Hindlimb muscle (tissue), 1 donor: ENCODE data around the gene PLPP3. TPM values are rescaled to one million over a fixed set of nuclear protein-coding genes. Genes with fewer than 3 reads are reported as not detected.

Experiments
- DNase-seq: peaks from one replicate; pipeline ENCODE4 v3.0.0-alpha.2; 2013
- polyA plus RNA-seq: library from polyadenylated mRNA; unstranded; fragments of 120-200 nt; gene quantifications from one replicate; pipeline ENCODE4 v1.2.1, GENCODE V29; 2013; ENCODE audit not compliant: insufficient read length

PLPP3 gene
- polyA plus RNA-seq, 1 donor: 127 TPM

DNA sequence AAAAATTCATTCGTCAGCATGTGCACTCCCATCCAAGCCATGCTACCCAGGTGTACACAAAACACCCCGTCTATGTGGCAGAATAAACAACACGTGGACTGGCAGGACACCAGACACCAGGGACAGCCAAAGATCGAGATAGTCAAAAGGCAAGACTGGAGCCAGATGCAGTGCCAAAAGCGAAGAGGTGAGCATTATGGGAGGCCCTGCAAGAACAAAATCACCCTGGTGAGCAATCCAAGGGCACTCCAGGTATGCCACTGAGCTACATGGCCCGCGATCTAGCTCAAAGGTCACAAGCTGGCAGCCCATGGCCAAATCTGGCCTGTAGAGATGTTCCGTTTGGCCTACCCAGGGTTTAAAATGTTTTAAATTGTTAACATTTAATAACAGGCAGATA lies 33.7 kb downstream of the PLPP3 start:
- no peak for DNase-seq

DNA sequence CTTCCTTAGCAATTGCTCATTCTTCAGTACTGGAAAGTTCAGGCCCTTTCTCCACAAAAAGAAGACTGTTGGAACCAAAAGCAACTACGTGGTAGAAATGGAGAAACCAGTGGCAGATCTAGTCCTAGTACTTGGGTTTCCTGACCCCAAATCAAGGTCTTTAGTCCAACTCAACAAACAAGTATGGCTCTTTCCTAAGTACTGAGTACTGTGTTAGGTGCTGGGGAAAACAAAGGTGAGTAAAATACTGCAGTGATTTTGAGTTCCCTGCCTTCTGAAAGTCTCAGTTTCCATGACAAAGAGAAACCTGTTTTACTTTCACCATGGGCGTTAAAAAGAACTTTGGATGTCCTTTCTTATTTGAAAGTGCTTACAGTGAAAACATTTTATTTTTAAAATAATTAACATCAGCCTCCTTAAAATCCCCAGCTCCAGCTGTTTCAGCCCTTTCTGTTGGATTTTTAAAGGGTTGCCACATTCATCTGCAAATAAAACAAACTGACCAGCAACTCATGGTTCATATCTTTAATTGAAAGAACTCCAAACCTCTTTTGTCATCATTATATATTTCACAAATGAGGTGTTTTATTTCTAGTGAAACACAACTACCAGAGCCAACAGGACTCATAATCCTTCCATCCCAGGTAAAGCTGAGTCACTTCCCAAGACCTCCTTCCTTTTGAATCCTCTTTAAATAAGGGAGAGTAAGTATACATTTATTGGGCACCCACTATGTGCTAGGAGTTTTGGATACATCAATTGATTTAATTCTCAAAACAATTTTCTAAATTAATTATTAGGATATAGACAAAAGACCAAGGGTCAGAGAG lies 35.4 kb downstream of the PLPP3 start:
- no peak for DNase-seq

DNA sequence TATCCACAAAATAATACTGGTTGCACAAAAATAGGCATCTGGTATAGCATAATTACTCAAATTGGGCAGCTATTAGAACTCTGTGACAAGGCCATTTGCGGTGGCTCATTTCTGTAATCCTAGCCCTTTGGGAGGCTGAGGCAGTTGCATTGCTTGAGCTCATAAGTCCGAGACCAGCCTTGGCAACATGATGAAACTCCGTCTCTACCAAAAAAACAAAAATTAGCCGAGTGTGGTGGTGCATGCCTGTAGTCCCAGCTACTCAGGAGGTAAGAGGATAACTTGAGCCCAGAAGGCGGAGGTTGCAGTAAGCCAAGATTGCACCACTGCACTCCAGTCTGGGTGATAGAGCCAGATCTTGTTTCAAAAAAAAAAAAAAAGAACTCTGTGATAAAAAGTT lies 36.7 kb downstream of the PLPP3 start:
- no peak for DNase-seq

DNA sequence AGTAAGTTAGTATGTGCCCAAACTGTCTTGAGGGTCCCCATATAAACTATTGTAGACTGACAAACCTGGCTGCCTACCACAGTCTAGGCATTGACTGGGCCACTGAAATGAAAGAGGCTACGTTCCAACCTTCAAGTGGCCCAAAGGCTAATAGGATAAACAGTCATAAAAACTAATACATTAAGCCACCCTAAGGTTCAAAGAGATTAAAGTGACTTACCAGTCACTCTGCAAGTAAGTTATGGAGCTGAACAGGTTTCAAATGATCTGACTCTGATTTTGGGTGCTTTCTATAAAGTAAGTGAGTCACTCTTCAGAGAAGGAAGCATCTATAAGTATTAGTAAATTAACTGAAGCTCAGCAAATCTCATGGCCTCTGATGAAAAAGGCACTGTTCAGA lies 38.0 kb downstream of the PLPP3 start:
- DNase-seq: no peak

DNA sequence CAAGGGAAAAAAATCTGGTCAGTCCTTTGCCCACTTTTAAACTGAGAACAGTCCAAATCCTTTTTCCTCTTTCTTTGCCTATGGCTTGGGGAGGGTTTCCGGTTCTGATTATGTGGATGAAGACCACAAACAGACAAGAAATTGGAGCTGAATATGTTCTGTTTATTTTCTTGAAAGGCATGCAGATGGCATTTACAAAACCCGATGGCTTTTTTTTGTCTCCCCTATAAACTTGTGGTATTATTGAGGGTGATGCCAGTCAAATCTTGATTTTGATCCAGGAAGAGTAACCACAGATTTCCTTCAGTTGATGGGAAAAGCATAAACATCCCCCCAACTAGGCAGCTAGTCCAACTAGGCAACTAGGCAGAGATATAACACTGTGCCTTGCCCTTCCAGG lies 38.9 kb downstream of the PLPP3 start:
- DNase-seq: no peak

DNA sequence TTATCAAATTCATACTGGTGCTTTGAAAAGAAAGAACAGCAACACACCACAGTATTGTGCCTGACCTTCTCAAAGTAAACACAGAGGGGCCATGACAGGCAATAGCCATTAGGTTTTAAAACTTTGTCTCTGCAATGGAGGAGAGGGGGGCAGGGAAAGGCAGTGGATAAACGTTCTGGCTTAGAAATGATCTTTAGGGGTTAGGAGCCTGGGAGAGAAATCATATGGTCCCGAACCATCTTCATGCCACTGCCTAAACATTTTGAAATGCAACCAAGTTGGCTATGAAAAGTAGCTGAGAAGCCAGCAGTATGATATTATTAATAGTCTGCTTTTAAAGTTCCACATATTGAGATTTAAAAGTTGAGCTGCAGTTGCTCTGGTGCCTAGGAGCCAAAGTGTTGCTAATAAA lies 39.8 kb downstream of the PLPP3 start:
- peak; percentile 46 for DNase-seq

DNA sequence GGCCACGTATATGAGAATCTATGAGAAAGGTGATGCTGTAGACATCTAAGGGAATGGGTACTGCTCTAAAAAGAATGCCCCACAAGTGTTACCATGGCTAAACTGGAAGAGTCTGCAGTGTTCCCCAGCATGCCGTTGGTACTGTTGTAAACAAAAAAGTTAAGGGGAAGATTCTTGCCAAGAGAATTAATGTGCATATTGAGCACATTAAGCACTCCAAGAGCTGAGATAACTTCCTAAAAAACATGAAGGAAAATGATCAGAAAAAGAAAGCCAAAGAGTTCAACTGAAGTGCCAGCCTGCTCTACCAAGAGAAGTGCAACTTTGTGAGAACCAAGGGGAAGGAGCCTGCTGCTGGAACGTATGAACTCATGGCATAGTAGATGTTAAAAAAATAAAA lies 40.8 kb downstream of the PLPP3 start:
- no peak for DNase-seq

DNA sequence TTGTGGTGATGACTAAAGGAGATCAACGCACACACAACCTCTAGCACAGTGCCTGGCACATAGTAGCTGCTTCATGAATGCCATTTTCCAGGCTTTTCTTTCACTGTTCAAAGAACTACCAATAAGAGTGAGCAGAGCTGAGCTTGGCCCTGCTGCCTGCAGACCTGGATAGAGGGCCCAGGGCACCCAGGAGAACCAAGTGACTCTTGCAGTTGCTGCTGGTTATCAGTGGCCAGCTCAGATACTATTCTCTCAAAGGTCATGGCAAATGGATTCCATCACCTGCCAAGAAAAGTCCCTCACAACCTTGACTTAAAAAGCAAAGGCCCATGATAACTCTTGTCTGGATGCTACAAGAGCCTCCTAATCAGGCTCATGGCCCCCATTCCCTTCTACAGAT lies 41.7 kb downstream of the PLPP3 start:
- DNase-seq: no peak

DNA sequence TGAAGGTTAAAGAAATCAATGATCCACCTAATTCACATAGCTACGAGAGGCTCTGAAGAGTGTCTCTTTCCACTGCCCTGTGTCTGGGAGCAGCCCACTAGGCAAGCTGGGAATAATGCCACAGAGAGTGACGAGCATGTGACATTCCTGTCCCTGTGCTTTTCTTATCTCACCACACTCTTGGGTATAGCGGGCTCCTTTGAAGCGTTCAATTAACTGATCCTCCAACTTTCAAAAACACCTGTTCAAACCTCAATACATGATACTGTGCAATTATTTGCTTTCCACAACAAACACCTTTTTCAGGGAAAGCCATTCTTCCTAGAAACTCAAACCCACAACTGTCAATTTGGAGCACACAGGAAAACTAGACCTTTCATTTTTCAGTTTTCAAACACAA lies 43.4 kb downstream of the PLPP3 start:
- no peak for DNase-seq

DNA sequence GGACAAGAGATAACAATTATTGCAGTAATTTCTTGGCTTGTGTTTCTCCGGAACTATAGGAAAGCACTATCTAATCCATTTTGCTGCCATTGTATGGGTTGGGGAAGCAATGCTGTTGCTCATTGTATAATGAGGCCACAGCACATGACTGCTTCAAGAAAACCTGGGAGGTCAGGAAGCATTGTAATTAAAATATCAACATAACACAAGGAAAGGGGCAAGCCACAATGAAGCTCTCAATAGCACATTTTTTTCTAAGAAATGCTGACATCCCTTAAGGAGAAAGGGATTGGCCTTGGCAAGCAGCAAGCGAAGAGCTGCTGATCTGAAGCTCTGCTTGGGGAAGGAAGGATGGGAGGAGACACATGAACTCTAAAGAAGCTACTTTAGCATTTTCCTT lies 44.0 kb downstream of the PLPP3 start:
- DNase-seq: no peak

DNA sequence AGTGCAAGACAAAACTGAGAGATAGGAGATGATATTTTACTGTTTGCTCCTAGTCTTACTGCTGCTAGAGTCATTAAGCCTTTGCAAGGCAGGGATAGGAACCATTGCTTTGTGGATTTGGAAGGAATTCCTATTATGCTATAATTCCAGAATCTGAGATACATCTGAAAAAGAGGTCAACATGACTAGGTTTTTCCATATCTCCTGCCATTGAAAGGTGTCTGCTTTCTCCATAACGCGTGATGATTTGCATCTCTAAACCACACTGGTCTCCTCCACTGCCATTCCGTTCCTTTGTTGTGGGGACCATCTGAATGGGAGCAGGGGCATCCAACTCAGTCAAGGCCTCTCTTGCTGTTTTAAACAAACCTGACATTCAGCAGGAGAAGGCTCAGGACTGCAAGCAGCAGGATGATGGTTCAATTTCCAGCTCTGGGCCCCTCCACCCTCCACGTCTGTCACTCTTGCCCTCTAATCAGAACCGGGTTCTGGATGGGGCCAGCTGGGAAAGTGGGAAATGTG lies 45.2 kb downstream of the PLPP3 start:
- peak; percentile 76 for DNase-seq

DNA sequence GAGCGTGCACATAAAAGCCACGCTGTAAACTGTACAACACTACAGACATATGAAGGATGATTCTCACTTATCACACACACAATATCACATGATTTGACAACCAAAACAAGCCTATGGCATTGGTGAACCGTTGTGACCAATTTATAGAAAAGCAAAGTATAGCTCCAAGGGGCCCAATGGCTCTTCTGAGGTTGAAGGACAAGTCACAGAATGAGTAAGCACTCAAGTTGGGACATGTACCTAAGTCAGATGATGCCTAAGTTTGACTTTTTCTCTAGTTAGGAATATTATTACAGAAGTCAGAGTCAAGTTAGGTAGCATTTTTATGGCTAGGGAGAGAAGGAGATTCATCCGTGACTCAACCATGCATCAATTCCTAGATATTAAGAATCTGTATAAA lies 45.7 kb downstream of the PLPP3 start:
- no peak for DNase-seq

DNA sequence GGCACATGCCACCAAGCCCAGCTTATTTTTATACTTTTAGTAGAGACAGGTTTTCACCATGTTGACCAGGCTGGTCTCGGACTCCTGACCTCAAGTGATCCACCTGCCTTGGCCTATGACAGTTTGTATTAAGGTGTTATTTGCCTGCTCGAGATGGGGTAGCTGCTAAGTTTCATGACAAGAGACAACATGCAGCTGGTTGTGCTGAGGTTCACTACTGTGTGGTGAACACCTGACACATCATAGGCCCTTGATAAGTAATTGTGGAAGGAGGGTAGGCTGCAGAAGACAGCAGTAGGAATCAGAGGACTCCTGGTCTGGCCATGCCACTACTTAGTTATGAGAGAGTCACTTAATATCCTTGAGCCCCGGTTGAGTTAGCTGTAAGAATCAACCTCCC lies 46.2 kb downstream of the PLPP3 start:
- no peak for DNase-seq

DNA sequence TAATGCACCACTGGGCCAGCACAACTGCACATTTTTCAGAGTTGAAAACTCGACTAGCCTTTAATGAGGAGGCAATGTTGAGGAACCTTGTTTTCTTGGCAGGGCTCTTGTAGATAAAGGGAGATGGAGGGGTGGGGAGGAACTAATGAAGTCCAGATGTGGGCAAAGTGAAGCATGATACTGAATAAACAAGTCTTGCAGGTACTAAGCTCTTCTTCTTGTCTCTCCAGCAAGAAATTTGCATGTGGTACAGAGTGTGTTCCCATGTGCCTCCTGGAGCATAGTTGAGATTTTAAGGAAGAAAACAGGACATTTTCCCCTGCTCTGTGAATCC lies 47.0 kb downstream of the PLPP3 start:
- DNase-seq: no peak

DNA sequence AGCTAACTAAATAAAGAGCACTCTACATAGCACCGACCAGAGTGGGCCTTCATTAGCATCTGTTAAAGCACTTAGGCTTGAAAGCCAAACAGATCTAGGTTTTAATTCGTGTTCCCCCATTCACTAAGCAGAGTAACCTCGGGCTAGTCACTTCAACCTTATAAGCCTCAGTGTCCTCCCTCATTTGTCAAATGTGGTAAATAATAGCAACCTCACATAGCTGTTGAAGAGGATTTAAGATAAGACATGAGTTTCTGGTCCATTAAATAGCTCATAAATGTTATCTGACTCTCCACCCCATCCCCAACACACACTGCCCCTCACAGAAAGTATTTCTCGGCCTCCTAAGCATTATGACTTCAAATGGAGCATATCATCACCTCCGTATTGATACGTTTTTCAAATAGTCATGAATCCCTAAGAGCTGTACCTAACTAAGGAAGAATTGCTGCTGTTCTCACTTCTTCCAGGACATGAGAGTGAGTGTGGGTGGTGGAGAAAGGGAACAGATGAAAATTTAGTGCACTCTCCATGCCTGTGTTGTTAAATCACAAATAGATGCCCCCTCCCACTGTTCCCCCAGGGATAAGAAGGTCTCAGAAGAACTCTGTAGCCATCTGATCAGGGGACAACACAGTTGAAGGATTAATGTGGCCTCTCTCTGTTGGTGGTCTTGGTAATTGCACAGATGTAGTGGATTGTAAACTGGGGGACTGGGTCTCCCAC lies 47.6 kb downstream of the PLPP3 start:
- no peak for DNase-seq

DNA sequence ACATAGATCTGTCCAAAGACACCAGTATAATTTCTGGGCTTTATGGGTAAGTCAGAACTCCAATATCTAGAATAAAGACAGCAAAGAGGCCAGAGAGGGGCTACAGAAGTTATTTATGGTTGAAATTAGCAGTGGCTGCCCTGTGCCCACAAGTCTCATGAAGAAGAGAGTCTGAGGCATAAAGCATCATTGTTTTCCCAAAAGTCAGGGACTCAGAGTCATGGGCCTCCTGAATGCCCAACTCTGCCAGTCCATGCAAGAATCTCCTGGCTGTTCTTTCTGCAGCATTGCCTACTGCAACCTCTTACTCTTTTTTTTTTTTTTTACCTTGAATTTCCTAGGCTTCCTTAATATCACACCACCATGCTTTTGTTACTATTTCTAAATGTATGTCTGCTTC lies 49.6 kb downstream of the PLPP3 start:
- no peak for DNase-seq

DNA sequence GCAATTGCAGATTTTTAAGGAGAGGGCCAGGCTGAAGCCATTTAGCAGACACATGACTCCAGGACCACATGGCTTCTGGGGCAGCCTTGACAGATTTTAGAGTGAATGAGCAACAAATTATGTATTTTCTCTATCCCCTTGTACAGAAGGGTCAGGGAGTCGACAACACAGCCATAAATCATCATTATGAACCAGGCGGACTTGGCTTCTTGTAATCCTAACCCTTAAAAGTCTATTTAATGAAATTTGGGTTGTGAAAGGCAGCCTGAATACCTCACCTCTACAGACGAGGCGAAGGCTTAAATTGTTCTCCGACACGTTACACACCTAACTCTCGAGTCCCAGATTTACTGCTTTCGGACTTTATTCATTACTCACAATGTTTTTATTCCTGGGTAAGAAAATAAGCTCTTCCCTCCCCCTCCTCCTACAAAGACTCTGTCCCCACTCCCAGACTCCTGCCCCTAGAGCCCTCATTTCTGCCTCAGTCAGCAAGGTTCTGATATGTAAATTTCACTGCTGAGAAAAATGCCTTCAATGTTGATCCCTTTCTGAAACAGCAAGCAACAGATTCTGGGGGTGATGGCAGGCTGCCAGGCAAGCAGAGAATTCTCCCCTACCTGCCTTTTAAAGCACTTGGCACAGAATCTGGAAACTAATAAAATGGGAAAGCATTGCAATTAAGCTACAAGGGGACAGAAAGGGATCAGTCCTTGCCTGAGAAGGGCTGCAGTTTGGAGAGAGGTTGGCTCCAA lies 51.6 kb downstream of the PLPP3 start:
- no peak for DNase-seq

DNA sequence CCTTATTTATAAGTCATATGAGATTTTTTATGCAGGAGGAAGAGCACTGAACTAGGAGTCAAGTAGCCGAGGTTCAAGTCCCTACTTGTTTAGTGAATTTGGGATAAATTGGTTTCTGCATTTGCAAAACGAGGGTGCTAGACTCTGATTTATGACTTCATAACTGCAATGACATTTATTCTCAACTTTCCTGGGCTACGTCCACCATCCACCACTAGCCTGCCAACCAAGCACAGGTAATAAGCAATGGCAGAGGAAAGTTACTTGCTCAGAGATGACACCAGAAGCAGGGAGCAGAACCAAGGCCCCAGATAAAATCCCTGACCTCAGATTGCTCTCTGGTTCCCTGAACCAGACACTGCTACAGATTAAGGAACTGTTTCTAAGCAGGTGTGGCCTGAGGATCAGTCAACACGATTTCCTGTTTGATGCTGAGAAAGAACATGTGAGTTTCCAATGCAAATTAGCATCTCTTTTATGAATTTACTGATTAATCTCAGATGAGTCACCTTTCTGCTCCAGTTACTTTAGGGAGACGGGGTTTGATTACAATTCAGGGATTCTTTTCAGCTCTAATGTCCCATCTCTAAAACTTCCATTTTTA lies 52.7 kb downstream of the PLPP3 start:
- DNase-seq: no peak

DNA sequence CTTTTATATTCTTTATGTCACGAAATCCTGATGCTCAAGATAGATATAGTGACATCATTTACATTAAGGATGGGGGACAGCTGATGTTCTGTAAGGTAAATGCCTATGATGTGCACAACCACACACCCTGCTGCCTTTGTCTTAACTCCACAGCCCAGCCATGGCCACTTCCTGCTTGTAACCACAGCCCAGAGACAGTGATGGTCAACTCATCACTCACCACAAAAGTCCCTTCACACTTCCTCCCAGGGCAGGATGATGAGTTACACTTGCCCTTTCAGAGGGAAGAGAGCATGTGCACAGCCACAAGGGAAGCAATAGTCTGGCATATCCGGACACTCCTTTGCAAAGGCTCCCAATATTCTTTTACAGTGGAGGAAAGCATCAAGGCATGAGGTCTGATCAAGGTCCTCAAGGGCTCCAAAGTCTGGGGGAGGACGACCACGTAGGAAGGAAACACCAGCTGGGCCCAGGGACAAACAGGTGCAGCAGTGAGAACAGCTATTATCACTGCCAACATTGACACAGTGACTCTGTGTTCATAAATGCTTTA lies 53.8 kb downstream of the PLPP3 start:
- DNase-seq: no peak

DNA sequence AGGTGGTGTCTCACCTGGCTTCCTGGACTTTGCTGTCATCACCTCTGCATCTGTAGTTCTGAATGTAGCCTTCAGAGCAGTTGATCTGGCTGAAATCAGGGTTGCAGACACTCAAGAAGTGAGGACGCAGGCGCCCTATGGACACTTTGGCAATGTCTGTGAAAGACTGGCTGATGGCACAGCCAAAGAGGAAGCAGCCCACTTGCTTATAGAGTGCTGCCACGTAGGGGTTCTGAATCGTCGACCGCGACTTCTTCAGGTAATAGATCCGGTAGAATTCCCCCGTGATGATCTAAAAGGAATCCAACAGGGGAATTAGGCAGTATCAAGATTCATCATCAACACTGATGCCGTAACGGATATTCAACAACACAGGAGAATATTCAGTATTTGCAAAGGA lies 55.1 kb downstream of the PLPP3 start:
- no peak for DNase-seq

DNA sequence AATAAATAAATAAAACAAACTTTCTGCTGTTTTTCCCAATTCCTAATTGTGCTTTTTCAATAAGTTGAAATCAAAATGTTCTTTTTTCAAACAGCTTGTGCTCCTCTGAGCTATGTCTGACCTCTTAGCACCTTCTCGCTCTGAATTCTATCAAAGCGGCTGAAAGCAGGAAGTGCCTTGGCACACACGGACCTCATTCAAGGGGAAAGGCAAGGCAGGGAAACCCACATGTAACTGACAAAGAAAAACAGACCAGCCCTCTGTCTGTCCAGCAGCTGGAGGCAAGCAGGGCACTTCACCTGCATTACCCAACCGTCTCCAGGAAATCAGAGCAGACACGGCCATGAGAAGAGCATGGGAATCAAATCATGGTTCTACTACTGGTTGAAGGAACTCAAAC lies 56.7 kb downstream of the PLPP3 start:
- no peak for DNase-seq

DNA sequence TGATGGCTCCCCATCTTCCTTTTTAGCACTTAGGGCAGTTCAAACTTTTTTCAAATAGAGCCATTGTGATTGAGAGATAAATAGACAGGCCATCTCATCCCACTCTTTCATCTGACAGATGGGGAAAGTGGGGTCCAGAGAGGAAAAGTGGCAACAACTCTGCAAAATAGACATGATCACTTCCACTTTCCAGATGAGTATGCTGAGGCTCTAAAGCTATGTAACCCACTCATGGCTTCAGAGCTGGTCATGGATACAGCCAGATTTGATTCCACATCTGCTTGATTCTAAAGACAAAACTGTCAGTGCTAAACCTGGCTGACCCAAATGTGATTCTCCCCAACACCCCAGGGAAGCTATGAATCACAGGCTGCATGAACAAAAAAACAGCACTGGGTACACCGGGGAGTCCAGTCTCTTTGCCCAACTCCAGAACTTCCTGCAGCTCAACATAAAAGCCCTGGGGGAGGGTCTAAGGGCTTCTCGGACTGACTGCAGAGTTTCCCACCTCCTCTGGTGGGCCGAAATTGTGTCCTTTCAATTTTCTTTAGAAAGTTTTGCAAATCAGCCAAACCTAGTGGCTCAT lies 59.3 kb downstream of the PLPP3 start:
- DNase-seq: no peak
